GM23248 (cell line): ENCODE measurements around the gene LSP1.

Experiments used
- EZH2 ChIP-seq: fragments of 200-600 bp; sonication (generic); IDR thresholded peaks from 2 replicates; pipeline ENCODE4 v1.6.1; 2018; ENCODE audit warnings: antibody characterized with exemption, mild to moderate bottlenecking; ENCODE audit not compliant: insufficient read depth, poor library complexity, severe bottlenecking
- EZH2phosphoT487 ChIP-seq: fragments of 200-600 bp; sonication (generic); IDR thresholded peaks from 2 replicates; pipeline ENCODE4 v1.6.1; 2018; ENCODE audit warnings: antibody characterized with exemption, moderate library complexity, mild to moderate bottlenecking, low read depth; ENCODE audit not compliant: insufficient read depth

- TF ChIP-seq EZH2 (no peak), EZH2phosphoT487 (no peak)
Measured at GRCh38 chr11:1918436-1919315, 65.8 kb downstream of the LSP1 start.
